GOT3 (cell line): Measurements from ENCODE around the gene RANGAP1.

Source experiments
- DNase-seq: peaks from one replicate; lab custom pipeline; 2025; ENCODE audit warnings: mixed read lengths; lab: John Stamatoyannopoulos, UW

The RANGAP1 gene

GRCh38 chr22:41257696-41258095 lies 28.3 kb downstream of the RANGAP1 start:
- DNase-seq, result no peak

- no peak for DNase-seq
These were observed 29.4 kb downstream of the RANGAP1 start for GRCh38 chr22:41256254-41257253.

- no peak for DNase-seq
These were observed 31.8 kb downstream of the RANGAP1 start for GRCh38 chr22:41254230-41254629.

DNA sequence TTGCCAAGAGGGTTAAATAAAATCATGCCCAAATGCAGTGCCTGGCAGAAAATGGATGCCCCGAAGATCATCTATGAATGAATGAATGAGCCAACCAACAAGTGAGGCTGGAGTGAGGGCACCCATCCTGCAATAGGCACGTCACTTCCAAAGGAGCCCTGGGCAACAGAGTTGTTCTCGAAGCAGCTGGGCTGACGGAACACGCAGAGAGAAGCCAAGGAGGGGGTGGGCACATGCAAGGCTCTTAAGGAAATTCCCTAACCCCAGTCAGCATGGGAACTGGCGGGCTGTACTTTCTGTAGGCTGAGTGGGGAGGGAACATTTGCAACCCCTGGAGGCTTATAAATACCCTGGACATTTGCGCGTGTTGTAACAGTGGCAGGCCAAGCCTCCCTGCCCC lies 33.6 kb downstream of the RANGAP1 start:
- no peak for DNase-seq

DNA sequence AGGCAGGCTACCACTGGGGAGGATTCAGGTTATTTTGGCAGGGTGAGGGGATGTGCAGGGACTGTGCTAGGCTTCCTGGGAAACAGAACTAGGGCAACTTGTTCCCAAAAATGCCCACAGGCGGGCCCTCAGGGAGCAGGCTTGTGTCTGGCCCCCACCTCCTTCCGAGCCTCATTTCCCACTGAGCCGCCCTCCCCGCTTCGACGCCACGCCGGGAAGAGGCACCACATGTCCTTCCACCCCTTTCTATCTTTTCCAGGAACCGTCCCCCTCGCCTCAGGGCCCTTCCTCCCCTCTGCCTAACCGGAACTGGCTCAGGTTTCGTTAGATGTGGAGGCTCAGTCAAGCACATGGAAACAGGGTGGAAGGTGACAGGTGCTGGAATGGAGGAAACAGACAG lies 35.9 kb downstream of the RANGAP1 start:
- DNase-seq, result no peak

DNA sequence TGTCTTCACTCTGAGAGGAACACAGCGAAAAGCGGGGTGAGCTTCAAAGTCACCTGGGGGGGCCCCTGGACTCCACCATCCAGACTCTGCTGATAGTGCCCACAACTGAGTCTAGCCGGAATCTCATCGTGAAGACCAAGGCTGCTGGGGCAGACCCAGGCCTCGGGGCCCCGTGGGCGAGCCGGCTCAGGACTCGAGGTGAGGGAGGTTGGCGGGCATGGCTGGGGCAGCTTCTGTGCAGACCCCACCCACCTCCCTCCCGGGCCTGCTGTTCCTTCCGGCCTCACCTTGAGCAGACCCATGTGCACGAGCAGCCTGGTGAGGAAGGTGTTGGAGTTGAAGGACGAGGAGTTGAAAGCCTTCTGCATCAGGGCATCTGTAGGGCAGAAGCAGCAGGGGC lies 36.5 kb downstream of the RANGAP1 start:
- DNase-seq, result no peak

DNA sequence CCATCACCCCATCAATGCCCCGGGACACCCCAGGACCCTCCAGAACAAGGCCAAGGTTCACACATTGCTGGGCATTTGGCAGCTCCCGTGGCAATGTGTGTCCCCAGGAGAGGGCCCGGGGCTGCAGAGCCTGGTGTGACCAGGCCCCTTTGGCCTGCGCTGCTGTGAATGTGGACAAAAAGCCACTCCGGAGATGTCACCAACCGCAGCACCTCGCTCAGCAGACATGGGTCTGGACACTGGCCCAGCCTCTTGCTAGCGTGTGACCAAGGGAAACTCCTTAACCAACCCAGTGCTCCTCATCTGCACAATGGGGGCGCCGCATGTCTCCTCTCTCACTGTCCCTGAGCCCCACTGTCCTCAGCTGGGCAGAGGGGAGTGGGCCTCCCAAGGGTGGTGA lies 37.2 kb downstream of the RANGAP1 start:
- DNase-seq, result no peak

DNA sequence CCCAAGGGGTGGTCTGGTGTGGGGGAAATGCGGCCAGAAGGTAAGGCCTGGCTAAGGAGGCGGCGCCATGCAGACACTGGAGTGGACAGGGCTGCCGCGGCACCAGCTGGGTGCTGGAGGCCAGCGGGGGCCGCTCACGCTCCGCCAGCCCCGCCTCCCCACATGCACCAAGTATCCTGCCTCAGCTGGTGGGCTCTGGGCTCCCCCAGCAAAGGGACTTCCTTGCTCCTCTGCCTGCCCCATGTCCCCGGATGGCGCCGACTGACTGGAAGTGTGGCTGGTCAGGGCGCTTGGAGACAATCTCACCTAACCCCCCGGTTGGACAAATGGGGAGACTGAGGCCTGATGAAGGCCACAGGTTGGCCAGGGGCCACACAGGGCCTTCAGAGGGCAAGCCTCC lies 37.7 kb downstream of the RANGAP1 start:
- DNase-seq, result no peak

- no peak for DNase-seq
These were observed 38.3 kb downstream of the RANGAP1 start for GRCh38 chr22:41247703-41248102.

- no peak for DNase-seq
These were observed 40.0 kb downstream of the RANGAP1 start for GRCh38 chr22:41245917-41246499.

- no peak for DNase-seq
These were observed 42.6 kb downstream of the RANGAP1 start for GRCh38 chr22:41243361-41243760.

DNA sequence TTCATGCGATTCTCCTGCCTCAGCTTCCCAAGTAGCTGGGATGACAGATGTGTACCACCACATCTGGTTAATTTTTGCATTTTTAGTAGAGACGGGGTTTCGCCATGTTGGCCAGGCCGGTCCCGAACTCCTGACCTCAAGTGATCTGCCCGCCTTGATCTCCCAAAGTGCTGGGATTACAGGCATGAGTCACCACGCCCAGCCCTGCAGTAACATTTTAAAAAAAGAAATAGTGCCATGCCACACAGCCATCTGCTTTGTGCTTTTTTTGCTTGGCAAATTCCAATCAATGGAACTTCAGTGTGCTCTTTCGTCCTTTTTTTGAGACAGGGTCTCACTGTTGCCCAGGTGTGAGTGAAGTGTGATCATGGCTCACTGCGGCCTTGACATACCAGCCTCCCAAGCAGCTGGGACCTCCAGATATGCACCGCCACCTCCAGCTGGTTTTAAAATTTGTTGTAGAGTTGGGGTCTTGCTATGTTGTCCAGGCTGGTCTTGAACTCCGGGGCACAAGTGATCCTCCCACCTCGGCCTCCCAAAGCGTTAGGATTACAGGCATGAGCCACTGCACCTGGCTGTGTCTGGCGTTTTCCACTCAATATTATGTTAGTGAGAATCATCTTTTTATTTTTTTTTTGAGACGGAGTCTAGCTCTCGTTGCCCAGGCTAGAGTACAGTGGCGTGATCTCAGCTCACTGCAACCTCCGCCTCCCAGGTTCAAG lies 43.4 kb downstream of the RANGAP1 start:
- no peak for DNase-seq

DNA sequence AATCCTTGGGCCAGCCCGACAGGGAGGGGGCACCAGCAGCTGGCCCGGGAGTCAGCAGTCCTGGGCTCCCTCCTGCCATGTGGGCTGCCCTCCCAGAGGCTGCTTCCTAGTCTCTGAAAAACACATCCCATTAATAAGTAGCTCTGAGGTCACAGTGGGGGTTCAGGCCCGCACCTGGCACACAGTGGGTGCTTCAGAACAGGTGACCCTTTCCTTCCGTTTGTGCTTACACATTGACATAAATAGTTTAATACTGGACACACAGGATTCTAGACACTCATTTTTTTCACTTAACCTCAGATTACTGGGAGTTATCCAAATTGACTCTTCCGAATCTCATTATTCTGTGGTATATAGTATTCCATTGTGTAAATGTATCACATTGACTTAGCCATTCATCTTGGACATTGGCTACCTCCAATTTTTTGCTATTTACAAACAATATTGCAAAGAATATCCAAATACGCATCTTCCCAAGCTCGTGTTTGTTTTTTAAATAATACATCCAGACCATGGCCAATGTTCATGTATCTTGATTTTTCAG lies 44.8 kb downstream of the RANGAP1 start:
- no peak for DNase-seq

- DNase-seq, result no peak
These were observed 45.4 kb downstream of the RANGAP1 start, which contains the start of gene CHADL for GRCh38 chr22:41240377-41241132. CHADL (minus strand) TSS chr22:41240931; CDS start chr22:41240881, 50 bp downstream.

GRCh38 chr22:41239443-41240128 lies 46.4 kb downstream of the RANGAP1 start:
- DNase-seq, result no peak

GRCh38 chr22:41238570-41239442 lies 47.2 kb downstream of the RANGAP1 start:
- no peak for DNase-seq

- DNase-seq, result no peak
These were observed 48.0 kb downstream of the RANGAP1 start for GRCh38 chr22:41237707-41238569.

- DNase-seq, result no peak
These were observed 48.8 kb downstream of the RANGAP1 start for GRCh38 chr22:41237036-41237706.
